HepG2 (cell line): Measurements from ENCODE around the gene DNAJB2. TPM values are rescaled to one million over a fixed set of nuclear protein-coding genes. Genes with fewer than 3 reads are reported as not detected.

Source experiments
- BATF2 ChIP-seq: sonication (generic); formaldehyde crosslinking; IDR thresholded peaks from 2 replicates; pipeline ENCODE4 v1.8.0; 2022; ENCODE audit warnings: mild to moderate bottlenecking, missing genetic modification reagents, moderate library complexity
- MIER2 ChIP-seq: IDR thresholded peaks from 2 replicates; pipeline ENCODE4 v1.6.1; 2016; ENCODE audit warnings: missing biosample characterization, missing genetic modification reagents
- PRPF4 ChIP-seq: fragments of 200-400 bp; formaldehyde crosslinking; IDR thresholded peaks from 2 replicates; pipeline ENCODE4 v1.6.1; 2016; ENCODE audit warnings: low read length, low read depth; ENCODE audit not compliant: poor library complexity, severe bottlenecking
- RNF219 ChIP-seq: sonication (generic); formaldehyde crosslinking; IDR thresholded peaks from 2 replicates; pipeline ENCODE4 v1.5.0; 2020; ENCODE audit warnings: mild to moderate bottlenecking, missing genetic modification reagents
- SYNCRIP ChIP-seq: fragments of 200-400 bp; formaldehyde crosslinking; IDR thresholded peaks from 2 replicates; pipeline ENCODE4 v1.6.1; 2018; ENCODE audit warnings: mild to moderate bottlenecking, low read depth, low read length; ENCODE audit not compliant: insufficient read depth
- ZNF264 ChIP-seq: sonication (generic); formaldehyde crosslinking; IDR thresholded peaks from 2 replicates; pipeline ENCODE4 v1.4.0; 2020; ENCODE audit warnings: missing genetic modification reagents
- ZNF569 ChIP-seq: sonication (generic); formaldehyde crosslinking; IDR thresholded peaks from 2 replicates; pipeline ENCODE4 v1.5.0; 2020; ENCODE audit warnings: mild to moderate bottlenecking, missing genetic modification reagents, moderate library complexity, borderline replicate concordance
- ZNF598 ChIP-seq: sonication (generic); formaldehyde crosslinking; IDR thresholded peaks from 2 replicates; pipeline ENCODE4 v1.5.1; 2020; ENCODE audit warnings: mild to moderate bottlenecking, missing genetic modification reagents, borderline replicate concordance
- polyA plus RNA-seq, 8 experiments: library from polyadenylated mRNA; depleted of rRNA in 3 of 8; stranded (reverse) in 7 of 8; unstranded in 1 of 8; fragments of >200 nt; fragmentation: Illumina TruSeq in 4 of 8; extraction: Trizol in 4 of 8; gene quantifications; 2 replicates each; pipeline versions ENCODE4 v1.2.1 to v1.2.3, GENCODE V29; 2011 to 2016; ENCODE audit warnings: low read depth in 4 of 8, missing spikeins in 1 of 8, mixed read lengths in 1 of 8; ENCODE audit not compliant: insufficient read depth in 1 of 8
- total RNA-seq, 5 experiments: library from RNA; depleted of rRNA; stranded (reverse); fragments of >200 nt; fragmentation: Illumina TruSeq; extraction: Trizol; gene quantifications; 2 replicates each; pipeline ENCODE4 v1.2.3, GENCODE V29; 2016; ENCODE audit warnings: low read depth in 1 of 5
- TF ChIP-seq, protein P1 (sequence below), 2 experiments: fragments of 450-650 bp in 1 of 2; sonication (generic) in 1 of 2; formaldehyde crosslinking in 1 of 2; IDR thresholded peaks; 2 replicates each; pipeline versions ENCODE4 v1.6.1 to v1.8.0; 2016 to 2022; ENCODE audit warnings: antibody characterized with exemption in 1 of 2, mild to moderate bottlenecking in 1 of 2, missing genetic modification reagents in 1 of 2
- TF ChIP-seq, protein P2 (sequence below): sonication (generic); formaldehyde crosslinking; IDR thresholded peaks from 2 replicates; pipeline ENCODE4 v1.4.0; 2020; ENCODE audit warnings: mild to moderate bottlenecking, missing genetic modification reagents
- TF ChIP-seq, protein P3 (sequence below): sonication (generic); formaldehyde crosslinking; IDR thresholded peaks from 2 replicates; pipeline ENCODE4 v1.5.0; 2020; ENCODE audit warnings: missing genetic modification reagents

The DNAJB2 gene
- total and polyA plus RNA-seq, 2 of the 13 experiments (the other 11 are each of a cell fraction or from before 2014, with no cell fraction given): 21.3 to 31.1 TPM

DNA sequence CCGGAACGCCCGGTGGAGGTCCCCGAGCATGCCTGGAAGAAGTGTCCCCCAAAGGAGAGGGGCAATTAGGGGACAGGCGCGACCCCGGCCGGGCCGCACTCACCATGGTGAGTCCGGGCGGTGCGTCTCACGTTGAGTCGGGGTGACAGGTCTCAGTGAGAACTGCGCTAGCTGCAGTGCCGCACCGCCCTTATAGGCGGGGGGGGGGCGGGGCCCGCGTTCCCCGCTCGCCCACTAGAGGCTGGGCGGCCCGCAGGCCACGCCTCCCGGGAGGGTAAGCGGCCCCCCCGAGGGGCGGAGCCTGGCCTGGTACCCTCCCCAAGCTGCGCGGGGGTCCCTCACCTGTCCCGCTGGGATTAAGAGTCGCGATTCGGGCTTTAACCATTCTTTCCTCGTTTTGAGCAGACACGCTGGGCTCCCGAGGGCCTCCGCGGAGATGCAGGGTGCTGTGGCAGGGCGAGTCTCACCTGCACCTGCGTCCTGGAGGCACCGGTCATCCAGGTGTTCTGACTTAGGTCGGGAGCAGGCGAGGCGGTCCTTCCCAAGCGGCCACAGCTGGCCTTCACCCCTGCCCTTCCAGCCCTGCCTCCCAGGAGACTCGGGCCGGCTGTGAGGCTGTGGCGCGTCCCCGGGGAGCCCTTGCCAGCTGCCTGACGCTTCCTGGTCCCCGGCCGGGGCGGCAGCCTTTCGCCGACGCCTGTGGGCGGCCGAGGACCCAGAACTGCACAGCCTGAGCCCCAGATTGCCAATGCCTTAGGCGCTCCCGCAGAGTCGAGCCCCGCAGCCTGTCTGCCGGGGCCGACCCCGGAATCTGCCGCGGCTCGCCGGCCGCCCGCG lies 25.2 kb upstream of the DNAJB2 start, which contains the start of gene TUBA4A (continued):
- TF ChIP-seq, protein P1, sequence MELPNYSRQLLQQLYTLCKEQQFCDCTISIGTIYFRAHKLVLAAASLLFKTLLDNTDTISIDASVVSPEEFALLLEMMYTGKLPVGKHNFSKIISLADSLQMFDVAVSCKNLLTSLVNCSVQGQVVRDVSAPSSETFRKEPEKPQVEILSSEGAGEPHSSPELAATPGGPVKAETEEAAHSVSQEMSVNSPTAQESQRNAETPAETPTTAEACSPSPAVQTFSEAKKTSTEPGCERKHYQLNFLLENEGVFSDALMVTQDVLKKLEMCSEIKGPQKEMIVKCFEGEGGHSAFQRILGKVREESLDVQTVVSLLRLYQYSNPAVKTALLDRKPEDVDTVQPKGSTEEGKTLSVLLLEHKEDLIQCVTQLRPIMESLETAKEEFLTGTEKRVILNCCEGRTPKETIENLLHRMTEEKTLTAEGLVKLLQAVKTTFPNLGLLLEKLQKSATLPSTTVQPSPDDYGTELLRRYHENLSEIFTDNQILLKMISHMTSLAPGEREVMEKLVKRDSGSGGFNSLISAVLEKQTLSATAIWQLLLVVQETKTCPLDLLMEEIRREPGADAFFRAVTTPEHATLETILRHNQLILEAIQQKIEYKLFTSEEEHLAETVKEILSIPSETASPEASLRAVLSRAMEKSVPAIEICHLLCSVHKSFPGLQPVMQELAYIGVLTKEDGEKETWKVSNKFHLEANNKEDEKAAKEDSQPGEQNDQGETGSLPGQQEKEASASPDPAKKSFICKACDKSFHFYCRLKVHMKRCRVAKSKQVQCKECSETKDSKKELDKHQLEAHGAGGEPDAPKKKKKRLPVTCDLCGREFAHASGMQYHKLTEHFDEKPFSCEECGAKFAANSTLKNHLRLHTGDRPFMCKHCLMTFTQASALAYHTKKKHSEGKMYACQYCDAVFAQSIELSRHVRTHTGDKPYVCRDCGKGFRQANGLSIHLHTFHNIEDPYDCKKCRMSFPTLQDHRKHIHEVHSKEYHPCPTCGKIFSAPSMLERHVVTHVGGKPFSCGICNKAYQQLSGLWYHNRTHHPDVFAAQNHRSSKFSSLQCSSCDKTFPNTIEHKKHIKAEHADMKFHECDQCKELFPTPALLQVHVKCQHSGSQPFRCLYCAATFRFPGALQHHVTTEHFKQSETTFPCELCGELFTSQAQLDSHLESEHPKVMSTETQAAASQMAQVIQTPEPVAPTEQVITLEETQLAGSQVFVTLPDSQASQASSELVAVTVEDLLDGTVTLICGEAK (IDR thresholded peaks at IDR 0.05): no peak
- TF ChIP-seq, protein P1 (CRISPR knock-in tag; IDR thresholded peaks at IDR 0.05): no peak
- no peak for TF ChIP-seq ZNF264 (CRISPR knock-in tag)
- TF ChIP-seq ZNF598: 0 out of 2 replicates have a peak, but pooled peaks have one; percentile 91
- TF ChIP-seq, protein P2, sequence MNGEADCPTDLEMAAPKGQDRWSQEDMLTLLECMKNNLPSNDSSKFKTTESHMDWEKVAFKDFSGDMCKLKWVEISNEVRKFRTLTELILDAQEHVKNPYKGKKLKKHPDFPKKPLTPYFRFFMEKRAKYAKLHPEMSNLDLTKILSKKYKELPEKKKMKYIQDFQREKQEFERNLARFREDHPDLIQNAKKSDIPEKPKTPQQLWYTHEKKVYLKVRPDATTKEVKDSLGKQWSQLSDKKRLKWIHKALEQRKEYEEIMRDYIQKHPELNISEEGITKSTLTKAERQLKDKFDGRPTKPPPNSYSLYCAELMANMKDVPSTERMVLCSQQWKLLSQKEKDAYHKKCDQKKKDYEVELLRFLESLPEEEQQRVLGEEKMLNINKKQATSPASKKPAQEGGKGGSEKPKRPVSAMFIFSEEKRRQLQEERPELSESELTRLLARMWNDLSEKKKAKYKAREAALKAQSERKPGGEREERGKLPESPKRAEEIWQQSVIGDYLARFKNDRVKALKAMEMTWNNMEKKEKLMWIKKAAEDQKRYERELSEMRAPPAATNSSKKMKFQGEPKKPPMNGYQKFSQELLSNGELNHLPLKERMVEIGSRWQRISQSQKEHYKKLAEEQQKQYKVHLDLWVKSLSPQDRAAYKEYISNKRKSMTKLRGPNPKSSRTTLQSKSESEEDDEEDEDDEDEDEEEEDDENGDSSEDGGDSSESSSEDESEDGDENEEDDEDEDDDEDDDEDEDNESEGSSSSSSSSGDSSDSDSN: 0 out of 2 replicates have a peak, but pooled peaks have one; percentile 12
- no peak for TF ChIP-seq RNF219 (CRISPR knock-in tag)
- TF ChIP-seq ZNF569: no peak
- TF ChIP-seq BATF2 (CRISPR knock-in tag): no peak
- no peak for TF ChIP-seq MIER2 (CRISPR knock-in tag)
- TF ChIP-seq SYNCRIP: no peak
- TF ChIP-seq PRPF4: no peak
- TF ChIP-seq, protein P3, sequence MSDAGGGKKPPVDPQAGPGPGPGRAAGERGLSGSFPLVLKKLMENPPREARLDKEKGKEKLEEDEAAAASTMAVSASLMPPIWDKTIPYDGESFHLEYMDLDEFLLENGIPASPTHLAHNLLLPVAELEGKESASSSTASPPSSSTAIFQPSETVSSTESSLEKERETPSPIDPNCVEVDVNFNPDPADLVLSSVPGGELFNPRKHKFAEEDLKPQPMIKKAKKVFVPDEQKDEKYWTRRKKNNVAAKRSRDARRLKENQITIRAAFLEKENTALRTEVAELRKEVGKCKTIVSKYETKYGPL (CRISPR knock-in tag): no peak
